Measurements from ENCODE around the gene ABCC5. TPM values are rescaled to one million over a fixed set of nuclear protein-coding genes. Genes with fewer than 3 reads are reported as not detected.

ABCC5 gene
- total RNA-seq, 1 donor from 2014 or later, result 39.0 TPM

GRCh38 chr3:183959214-183959613 is 58.5 kb downstream of the ABCC5 start:
- H3K36me3 Mint-ChIP-seq (ENCODE audit: unreplicated experiment), result peaks cover 48% of the 10 kb centered on the region
- no peaks in the 10 kb centered on the region for H3K4me1 Mint-ChIP-seq (ENCODE audit: unreplicated experiment)
- H3K27ac Mint-ChIP-seq (ENCODE audit: unreplicated experiment), result no peak overlapping the region
- no peak overlapping the region for H3K4me3 Mint-ChIP-seq (ENCODE audit: unreplicated experiment)
- TF ChIP-seq CTCF (IDR thresholded peaks at IDR 0.05), result no peak
- no peaks in the 10 kb centered on the region for H3K27me3 Mint-ChIP-seq (ENCODE audit: unreplicated experiment)
- no peaks in the 10 kb centered on the region for H3K9me3 Mint-ChIP-seq (ENCODE audit: unreplicated experiment)
- no peak for DNase-seq (ENCODE audit: extremely low spot score, unreplicated experiment)

- Mint-ChIP-seq H3K9me3 (ENCODE audit: unreplicated experiment) (no peaks in the 10 kb centered on the region), H3K4me3 (ENCODE audit: unreplicated experiment) (no peak overlapping the region), H3K36me3 (ENCODE audit: unreplicated experiment) (peaks cover 43% of the 10 kb centered on the region), H3K4me1 (ENCODE audit: unreplicated experiment) (no peaks in the 10 kb centered on the region), H3K27ac (ENCODE audit: unreplicated experiment) (no peak overlapping the region), H3K27me3 (ENCODE audit: unreplicated experiment) (no peaks in the 10 kb centered on the region)
- DNase-seq (ENCODE audit: extremely low spot score, unreplicated experiment), result no peak
- no peak for TF ChIP-seq CTCF (IDR thresholded peaks at IDR 0.05)
Measured at GRCh38 chr3:183958775-183959174, 58.9 kb downstream of the ABCC5 start.

GRCh38 chr3:183958226-183958625 is 59.5 kb downstream of the ABCC5 start:
- H3K4me1 Mint-ChIP-seq (ENCODE audit: unreplicated experiment), result no peaks in the 10 kb centered on the region
- no peaks in the 10 kb centered on the region for H3K27me3 Mint-ChIP-seq (ENCODE audit: unreplicated experiment)
- H3K9me3 Mint-ChIP-seq (ENCODE audit: unreplicated experiment), result no peaks in the 10 kb centered on the region
- peaks cover 39% of the 10 kb centered on the region for H3K36me3 Mint-ChIP-seq (ENCODE audit: unreplicated experiment)
- TF ChIP-seq CTCF (IDR thresholded peaks at IDR 0.05), result no peak
- no peak for DNase-seq (ENCODE audit: extremely low spot score, unreplicated experiment)
- H3K4me3 Mint-ChIP-seq (ENCODE audit: unreplicated experiment), result no peak overlapping the region
- no peak overlapping the region for H3K27ac Mint-ChIP-seq (ENCODE audit: unreplicated experiment)

- Mint-ChIP-seq H3K27ac (ENCODE audit: unreplicated experiment) (no peak overlapping the region), H3K4me3 (ENCODE audit: unreplicated experiment) (no peak overlapping the region), H3K4me1 (ENCODE audit: unreplicated experiment) (no peaks in the 10 kb centered on the region), H3K9me3 (ENCODE audit: unreplicated experiment) (no peaks in the 10 kb centered on the region), H3K27me3 (ENCODE audit: unreplicated experiment) (no peaks in the 10 kb centered on the region), H3K36me3 (ENCODE audit: unreplicated experiment) (peaks cover 38% of the 10 kb centered on the region)
- no peak for DNase-seq (ENCODE audit: extremely low spot score, unreplicated experiment)
- TF ChIP-seq CTCF (IDR thresholded peaks at IDR 0.05), result no peak
Measured at GRCh38 chr3:183954875-183955274, 62.8 kb downstream of the ABCC5 start.

- DNase-seq (ENCODE audit: extremely low spot score, unreplicated experiment), result no peak
- no peaks in the 10 kb centered on the region for H3K4me1 Mint-ChIP-seq (ENCODE audit: unreplicated experiment)
- no peaks in the 10 kb centered on the region for H3K27me3 Mint-ChIP-seq (ENCODE audit: unreplicated experiment)
- no peaks in the 10 kb centered on the region for H3K9me3 Mint-ChIP-seq (ENCODE audit: unreplicated experiment)
- peaks cover 40% of the 10 kb centered on the region for H3K36me3 Mint-ChIP-seq (ENCODE audit: unreplicated experiment)
- no peak overlapping the region for H3K4me3 Mint-ChIP-seq (ENCODE audit: unreplicated experiment)
- no peak for TF ChIP-seq CTCF (IDR thresholded peaks at IDR 0.05)
- H3K27ac Mint-ChIP-seq (ENCODE audit: unreplicated experiment), result no peak overlapping the region
Measured at GRCh38 chr3:183953471-183954070, 64.1 kb downstream of the ABCC5 start.
